ENCODE measurements around the gene ARL6IP4. TPM values are rescaled to one million over a fixed set of nuclear protein-coding genes. Genes with fewer than 3 reads are reported as not detected.

ARL6IP4 gene
- total RNA-seq, 1 donor from 2014 or later: 147 TPM

GRCh38 chr12:122981036-122981471 is 573 bp downstream of the ARL6IP4 start:
- H3K4me1 ChIP-seq: peaks cover 87% of the 10 kb centered on the region
- H3K36me3 ChIP-seq: peaks cover 0 to 11% of the 10 kb centered on the region in 2 donors
- no peaks in the 10 kb centered on the region for H3K9me3 ChIP-seq
- peak overlapping the region; percentile 81 to 93 for H3K4me3 ChIP-seq
- no peak for DNase-seq (ENCODE audit: extremely low spot score in 2 of 2)
- intact Hi-C loops (cut with DNase I): loop anchor here (5.0 kb wide), 1 partner anchor 251 kb away; the partner anchor contains the start of genes MPHOSPH9 and MTRFR
- H3K27ac ChIP-seq: peak overlapping the region; percentile 83
- no peaks in the 10 kb centered on the region for H3K27me3 ChIP-seq
- TF ChIP-seq POLR2A (IDR thresholded peaks at IDR 0.05): no peak
- no peak for TF ChIP-seq CTCF (IDR thresholded peaks at IDR 0.05)

DNA sequence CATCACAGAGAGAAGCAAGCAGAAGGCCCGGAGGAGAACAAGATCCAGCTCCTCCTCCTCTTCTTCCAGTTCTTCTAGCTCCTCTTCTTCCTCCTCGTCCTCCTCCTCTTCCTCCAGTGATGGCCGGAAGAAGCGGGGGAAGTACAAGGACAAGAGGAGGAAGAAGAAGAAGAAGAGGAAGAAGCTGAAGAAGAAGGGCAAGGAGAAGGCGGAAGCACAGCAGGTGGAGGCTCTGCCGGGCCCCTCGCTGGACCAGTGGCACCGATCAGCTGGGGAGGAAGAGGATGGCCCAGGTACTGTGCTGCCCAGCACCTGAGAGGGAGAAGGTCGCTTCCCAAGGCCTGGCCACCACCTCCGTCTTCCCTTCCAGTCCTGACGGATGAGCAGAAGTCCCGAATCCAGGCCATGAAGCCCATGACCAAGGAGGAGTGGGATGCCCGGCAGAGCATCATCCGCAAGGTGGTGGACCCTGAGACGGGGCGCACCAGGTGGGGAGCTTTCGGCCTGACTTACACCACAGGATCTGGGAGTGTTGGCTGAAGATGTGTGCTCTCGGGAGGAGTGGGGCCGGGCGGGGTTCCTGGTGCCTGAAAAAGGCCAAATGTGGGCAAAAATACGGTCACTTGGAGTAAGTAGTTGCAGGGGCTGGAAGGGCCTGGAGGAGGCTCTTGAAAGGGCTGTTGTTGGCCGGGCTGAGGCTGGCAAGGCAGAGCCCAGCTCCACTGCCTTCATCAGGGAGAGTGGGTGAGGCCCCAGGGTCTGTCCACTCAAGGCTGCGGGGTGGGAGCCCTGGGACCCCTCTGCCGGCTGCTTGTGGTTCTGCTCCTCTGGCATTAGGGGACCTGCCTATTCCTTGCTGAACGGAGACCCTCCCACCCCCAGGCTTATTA is 1.4 kb downstream of the ARL6IP4 start:
- H3K27me3 ChIP-seq: no peaks in the 10 kb centered on the region
- no peaks in the 10 kb centered on the region for H3K9me3 ChIP-seq
- peaks cover 79% of the 10 kb centered on the region for H3K4me1 ChIP-seq
- peak overlapping the region; percentile 81 to 93 for H3K4me3 ChIP-seq
- TF ChIP-seq CTCF (IDR thresholded peaks at IDR 0.05) (no peak), POLR2A (IDR thresholded peaks at IDR 0.05) (no peak), POLR2AphosphoS5 (IDR thresholded peaks at IDR 0.05; ENCODE audit: insufficient read depth in 1 of 2, low read depth in 1 of 2) (no peak)
- H3K36me3 ChIP-seq: peaks cover 0 to 18% of the 10 kb centered on the region in 2 donors
- intact Hi-C loops (cut with DNase I): loop anchor here (5.0 kb wide), 1 partner anchor 250 kb away; the partner anchor contains the start of genes MPHOSPH9 and MTRFR
- no peak for DNase-seq (ENCODE audit: extremely low spot score in 2 of 2)
- peak overlapping the region; percentile 83 for H3K27ac ChIP-seq

GRCh38 chr12:122982477-122982815 is 2.0 kb downstream of the ARL6IP4 start:
- peak overlapping the region; percentile 81 to 93 for H3K4me3 ChIP-seq

GRCh38 chr12:122982963-122983788 is 2.7 kb downstream of the ARL6IP4 start:
- intact Hi-C loops (cut with DNase I): loop anchor here (5.0 kb wide), 1 partner anchor 249 kb away; the partner anchor contains the start of genes MPHOSPH9 and MTRFR
- Histone ChIP-seq H3K27ac (peak overlapping the region; percentile 83), H3K9me3 (no peaks in the 10 kb centered on the region), H3K4me3 (no peak overlapping the region), H3K4me1 (peaks cover 66% of the 10 kb centered on the region), H3K27me3 (no peaks in the 10 kb centered on the region), H3K36me3 (peaks cover 0 to 25% of the 10 kb centered on the region in 2 donors)
- DNase-seq (ENCODE audit: extremely low spot score in 2 of 2): no peak
- TF ChIP-seq POLR2A (IDR thresholded peaks at IDR 0.05): no peak
- TF ChIP-seq CTCF (IDR thresholded peaks at IDR 0.05): no peak
- no peak for TF ChIP-seq POLR2AphosphoS5 (IDR thresholded peaks at IDR 0.05; ENCODE audit: insufficient read depth in 1 of 2, low read depth in 1 of 2)

More at GRCh38 chr12:122982477-122982815, 2.0 kb downstream of the ARL6IP4 start:
- DNase-seq (ENCODE audit: extremely low spot score in 2 of 2): no peak
- no peaks in the 10 kb centered on the region for H3K9me3 ChIP-seq
- H3K27ac ChIP-seq: peak overlapping the region; percentile 83
- intact Hi-C loops (cut with DNase I): loop anchor here (5.0 kb wide), 1 partner anchor 250 kb away; the partner anchor contains the start of genes MPHOSPH9 and MTRFR
- no peaks in the 10 kb centered on the region for H3K27me3 ChIP-seq
- no peak for TF ChIP-seq POLR2A (IDR thresholded peaks at IDR 0.05)
- no peak for TF ChIP-seq CTCF (IDR thresholded peaks at IDR 0.05)
- TF ChIP-seq POLR2AphosphoS5 (IDR thresholded peaks at IDR 0.05; ENCODE audit: insufficient read depth in 1 of 2, low read depth in 1 of 2): no peak
- peaks cover 73% of the 10 kb centered on the region for H3K4me1 ChIP-seq
- peaks cover 0 to 23% of the 10 kb centered on the region in 2 donors for H3K36me3 ChIP-seq
